GM21423 (cell line): ENCODE measurements around the gene GLI1.
A peak's percentile ranks its signal among the peaks of the same experiment; 100 is the strongest.

ENCODE experiments used
- ATAC-seq: cut with Tn5 transposase; IDR thresholded peaks from one replicate; pipeline ENCODE4 v1.9.1; 2021; ENCODE audit warnings: mild to moderate bottlenecking, moderate library complexity; ENCODE audit not compliant: unreplicated experiment

GLI1 gene

DNA sequence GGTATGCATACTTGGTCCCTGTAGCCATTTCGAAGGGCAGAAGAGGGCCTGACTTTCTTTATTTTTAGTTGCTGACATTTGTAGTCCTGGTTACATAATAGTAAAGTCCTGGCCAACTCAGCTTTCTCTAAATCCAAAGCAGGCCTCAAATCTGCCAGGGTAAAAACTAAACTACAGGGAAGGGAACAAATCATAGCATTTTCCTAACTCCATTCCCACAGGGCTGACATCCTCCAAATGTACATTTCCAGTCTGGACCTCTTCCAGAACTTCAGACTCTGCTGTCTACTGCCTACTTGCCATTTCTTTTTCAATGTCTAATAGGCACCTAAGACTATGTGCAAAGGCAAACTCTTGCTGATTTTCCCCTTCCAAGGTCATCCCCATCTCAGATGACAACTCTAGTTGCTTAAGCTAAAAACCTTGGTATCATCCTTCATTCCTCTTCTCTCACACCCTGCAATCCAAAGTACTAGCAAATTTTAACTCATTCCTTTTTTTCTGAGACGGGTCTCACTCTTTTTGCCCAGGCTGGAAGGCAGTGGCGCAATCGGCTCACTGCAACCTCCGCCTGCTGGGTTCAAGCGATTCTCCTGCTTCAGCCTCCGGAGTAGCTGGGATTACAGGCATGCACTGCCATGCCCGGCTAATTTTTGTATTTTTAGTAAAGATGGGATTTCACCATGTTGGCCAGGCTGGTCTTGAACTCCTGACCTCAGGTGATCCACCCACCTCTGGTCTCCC is 58.8 kb downstream of the GLI1 start:
- ATAC-seq: no peak

DNA sequence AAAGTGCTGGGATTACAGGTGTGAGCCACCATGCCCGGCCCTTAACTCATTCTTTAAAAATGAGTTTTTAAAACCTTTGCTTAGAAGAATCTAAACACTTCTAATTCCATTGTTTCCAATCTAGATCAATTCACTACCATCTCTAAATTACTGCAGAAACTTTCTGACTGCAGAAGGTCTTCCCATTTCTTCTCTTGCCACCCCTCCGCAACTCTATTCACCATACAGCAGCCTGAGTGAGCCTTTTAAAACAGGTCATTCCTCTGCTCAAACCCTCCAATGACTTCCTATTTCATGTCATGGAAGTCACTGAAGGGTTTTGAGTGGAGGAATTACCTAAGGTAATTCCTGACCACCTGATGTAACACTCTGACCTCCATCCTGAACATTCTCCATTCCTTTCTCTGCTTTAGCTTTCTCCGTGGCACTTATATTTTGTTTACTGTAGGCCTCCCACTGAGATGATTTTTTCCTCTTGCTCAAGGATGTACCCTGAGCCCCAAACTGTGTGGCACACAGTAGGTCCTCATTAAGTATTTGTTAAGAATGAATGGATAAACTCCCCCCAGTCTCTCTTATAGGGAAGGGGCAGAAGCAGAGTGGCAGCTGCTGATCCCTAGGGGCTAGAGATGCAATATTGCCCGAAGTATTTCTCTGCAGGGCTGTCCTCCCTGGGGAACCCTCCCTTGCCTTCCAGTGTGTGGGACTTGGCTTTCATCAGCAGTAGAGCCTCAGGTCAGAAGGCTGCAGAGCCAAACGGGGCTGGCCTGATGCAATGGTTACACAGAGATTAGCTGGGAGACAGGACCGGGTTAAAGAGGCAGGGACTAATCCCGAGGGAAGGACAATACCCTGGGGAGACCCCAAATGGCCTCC is 59.6 kb downstream of the GLI1 start:
- no peak for ATAC-seq

DNA sequence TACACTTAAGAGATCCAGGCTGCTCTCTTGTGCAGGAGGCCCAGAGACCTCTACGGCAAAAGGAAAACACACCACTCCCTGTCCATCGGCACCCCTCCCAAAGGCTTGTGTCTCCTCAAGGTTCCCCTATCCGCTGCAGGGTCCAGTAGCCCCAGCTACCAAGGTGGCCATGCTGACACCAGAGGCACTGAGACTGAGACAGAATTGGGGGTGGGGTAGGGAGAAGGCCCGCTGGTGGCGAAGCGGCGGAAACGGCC is 60.1 kb downstream of the GLI1 start:
- no peak for ATAC-seq

DNA sequence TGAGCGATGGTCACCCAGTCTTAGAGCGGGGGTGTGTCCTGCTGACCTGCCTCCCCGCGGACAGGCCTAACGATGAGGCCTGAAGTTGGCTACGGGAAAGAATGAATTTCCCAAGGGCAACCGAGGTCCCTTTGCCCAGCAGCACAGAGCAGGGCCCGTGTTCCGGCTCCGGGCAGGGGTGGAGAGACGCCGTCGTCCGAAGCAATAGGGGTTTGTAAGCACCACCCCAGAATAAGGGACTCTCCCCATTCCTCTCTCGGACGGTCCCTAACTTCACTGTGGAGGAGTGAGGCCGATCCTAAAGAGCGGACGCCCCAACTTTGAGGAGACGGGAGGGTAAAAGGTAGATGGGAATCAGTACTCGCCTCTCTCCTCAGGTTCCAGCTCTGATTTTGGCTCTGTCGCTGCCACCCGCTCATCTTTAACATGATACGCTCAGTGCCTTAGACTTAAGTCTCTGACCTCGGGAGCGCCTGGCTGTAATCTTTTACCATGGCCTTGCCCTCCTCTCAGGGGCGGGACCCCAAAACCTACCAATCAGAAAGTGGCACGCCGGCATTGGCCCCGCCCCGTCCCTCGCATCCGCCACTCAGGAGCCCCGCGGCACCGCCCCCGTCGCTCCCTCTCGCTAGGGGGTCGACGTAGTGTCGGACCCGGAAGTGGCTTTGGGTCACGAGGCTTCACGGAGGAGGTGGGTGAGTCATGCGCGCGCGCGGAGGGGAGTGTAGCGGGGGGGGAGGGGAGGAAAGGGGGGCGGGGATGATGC is 60.7 kb downstream of the GLI1 start, which contains the start of gene DDIT3:
Gene DDIT3 (minus strand): TSS at position 462 of the 766 bp plus-strand sequence. CDS start 3,108 bp downstream, outside the sequence.
- peak; percentile 66 for ATAC-seq

DNA sequence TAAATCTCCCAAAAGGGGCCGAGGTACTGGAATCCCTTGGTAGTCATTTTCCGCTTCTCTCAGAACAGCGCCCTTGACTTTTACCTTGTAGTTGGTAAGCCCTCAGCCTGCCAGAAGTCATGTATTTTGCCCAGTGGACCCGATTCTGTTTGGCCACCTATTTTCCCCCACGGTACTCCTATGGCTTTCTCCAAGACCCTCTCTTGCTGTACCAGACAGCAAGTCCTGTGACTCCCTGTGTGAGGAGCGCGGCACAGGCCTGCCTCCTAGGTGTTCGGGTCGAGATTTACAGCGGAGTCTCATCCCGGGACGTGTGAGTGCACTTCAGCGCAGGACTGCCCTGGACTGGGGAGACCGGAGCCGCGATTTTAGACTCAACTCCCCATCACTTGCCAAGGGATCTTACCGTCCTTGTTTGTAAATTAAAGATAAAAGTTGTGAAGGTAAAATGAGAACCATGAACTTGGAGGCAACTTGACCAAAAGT is 62.0 kb downstream of the GLI1 start:
- ATAC-seq: no peak
